HG03039 (cell line): ENCODE results near the gene ARMC9.

ENCODE experiments used
- ATAC-seq: cut with Tn5 transposase; IDR thresholded peaks from one replicate; pipeline ENCODE4 v1.9.1; 2021; ENCODE audit warnings: mild to moderate bottlenecking, moderate library complexity; ENCODE audit not compliant: unreplicated experiment

Gene ARMC9

DNA sequence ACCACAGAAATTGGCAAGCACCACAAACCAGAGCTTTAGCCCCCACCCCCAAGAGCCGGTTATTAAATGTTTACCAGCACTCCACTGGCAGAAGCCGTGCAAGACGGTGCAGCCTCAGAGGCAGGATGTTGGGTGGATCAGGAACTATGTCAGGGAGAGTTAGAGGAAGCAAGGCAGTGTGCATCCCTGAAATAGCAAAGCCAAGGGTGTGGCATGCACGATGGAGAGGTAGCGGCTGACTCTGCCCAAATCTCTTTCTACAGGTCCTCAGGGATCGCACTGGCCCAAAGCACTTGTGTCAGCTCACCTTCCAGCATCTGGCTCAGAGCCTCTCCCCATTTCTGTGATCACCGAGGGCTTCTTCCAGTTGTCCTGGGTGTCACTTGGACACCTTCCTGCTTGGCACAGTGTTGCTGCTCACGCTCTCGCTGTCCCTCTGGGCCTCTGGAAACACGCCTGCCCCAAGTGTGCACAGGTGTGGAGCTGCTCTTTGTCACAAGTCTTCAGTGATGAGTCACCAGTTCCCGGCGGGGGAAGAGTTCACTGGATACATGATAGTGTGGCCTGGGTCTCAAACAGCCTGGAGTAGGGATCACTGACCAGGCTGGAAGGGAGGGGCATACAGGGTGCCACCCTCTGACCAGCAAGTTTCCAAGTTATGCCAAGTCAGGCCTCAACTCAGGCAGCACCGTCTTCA, 179.7 kb downstream of the ARMC9 start:
- ATAC-seq: no peak

GRCh38 chr2:231379266-231380215, 181.1 kb downstream of the ARMC9 start:
- no peak for ATAC-seq

- ATAC-seq: no peak
These were observed 181.9 kb downstream of the ARMC9 start for GRCh38 chr2:231380307-231380706.

DNA sequence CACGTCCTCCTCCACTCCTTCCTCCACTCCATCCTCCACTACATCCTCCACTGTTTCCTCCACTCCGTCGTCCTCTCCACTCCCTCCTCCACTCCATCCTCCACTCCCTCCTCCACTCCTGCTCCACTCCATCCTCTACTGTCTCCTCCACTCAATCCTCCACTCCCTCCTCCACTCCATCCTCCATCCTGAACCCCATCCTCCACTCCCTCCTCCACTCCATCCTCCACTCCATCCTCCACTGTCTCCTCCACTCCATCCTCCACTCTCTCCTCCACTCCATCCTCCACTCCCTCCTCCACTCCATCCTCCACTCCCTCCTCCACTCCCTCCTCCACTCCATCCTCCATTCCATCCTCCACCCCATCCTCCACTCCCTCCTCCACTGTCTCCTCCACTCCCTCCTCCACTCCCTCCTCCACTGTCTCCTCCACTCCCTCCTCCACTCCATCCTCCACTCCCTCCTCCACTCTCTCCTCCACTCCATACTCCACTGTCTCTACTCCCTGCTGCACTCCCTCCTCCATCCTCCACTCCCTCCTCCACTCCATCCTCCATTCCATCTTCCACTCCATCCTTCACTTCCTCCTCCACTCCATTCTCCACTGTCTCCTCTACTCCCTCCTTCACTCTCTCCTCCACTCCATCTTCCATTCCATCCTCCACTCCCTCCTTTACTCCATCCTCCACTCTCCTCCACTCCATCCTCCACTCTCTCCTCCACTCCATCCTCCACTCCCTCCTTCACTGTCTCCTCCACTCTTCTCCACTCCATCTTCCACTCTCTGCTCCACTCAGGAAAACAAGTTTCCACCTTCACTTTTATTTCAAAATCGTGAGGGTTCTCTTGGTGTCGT, 182.8 kb downstream of the ARMC9 start:
- ATAC-seq: no peak

DNA sequence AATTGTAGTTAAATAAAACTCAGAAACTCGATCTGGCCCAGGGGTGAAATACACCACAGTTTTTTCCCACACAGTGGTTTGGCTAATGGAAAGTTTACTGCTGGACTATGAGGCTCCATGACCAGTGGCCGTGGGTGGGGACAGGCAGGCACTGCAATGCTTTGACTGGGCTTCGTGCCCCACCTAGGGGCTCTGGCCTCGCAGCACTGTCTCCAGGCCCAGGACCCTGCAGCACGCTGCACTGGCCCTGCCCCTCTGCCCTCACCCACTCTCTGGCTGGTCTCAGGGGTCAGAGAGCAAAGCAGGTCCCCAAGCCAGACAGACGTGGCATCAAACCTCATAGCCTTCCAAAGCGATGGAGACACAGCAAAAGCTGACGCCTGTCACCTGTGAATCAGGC, 183.7 kb downstream of the ARMC9 start:
- no peak for ATAC-seq

DNA sequence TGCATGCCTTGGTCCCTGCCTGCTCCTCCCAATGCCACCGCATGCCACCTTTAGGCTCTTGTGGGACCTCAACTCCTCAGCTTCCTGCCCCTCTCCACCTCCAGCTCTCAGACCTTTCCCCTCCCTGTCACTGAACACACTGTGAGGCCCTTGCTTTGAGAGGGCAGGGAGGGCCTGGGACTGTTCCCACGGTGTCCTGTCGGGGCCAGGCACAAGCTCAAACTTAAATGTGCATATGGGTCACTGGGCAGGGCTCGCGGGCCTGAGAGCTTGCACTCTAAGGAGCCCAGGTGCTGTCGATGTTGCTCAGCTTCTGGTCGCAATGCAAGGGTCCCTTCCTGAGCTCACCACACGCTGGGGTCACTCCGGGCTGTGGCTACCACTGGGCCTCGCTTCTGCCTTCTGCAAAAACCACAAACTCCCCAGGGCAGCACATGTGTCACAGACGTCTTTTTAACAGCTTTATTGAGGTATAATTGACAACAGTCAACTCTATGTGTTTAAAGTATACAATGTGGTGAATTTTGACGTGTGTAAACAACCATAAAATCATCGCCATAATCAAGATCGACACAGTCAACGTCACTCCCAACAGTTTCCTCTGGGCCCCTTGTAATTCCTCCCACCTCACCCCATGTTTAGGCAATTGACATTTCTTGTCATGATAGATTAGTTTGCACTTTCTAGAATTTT, 185.1 kb downstream of the ARMC9 start:
- ATAC-seq: no peak

- ATAC-seq: no peak
These were observed 185.6 kb downstream of the ARMC9 start for GRCh38 chr2:231384109-231384435.

- no peak for ATAC-seq
These were observed 186.5 kb downstream of the ARMC9 start for GRCh38 chr2:231384970-231385369.

GRCh38 chr2:231385429-231385828, 187.0 kb downstream of the ARMC9 start:
- no peak for ATAC-seq

- no peak for ATAC-seq
These were observed 188.0 kb downstream of the ARMC9 start for GRCh38 chr2:231386446-231386845.

DNA sequence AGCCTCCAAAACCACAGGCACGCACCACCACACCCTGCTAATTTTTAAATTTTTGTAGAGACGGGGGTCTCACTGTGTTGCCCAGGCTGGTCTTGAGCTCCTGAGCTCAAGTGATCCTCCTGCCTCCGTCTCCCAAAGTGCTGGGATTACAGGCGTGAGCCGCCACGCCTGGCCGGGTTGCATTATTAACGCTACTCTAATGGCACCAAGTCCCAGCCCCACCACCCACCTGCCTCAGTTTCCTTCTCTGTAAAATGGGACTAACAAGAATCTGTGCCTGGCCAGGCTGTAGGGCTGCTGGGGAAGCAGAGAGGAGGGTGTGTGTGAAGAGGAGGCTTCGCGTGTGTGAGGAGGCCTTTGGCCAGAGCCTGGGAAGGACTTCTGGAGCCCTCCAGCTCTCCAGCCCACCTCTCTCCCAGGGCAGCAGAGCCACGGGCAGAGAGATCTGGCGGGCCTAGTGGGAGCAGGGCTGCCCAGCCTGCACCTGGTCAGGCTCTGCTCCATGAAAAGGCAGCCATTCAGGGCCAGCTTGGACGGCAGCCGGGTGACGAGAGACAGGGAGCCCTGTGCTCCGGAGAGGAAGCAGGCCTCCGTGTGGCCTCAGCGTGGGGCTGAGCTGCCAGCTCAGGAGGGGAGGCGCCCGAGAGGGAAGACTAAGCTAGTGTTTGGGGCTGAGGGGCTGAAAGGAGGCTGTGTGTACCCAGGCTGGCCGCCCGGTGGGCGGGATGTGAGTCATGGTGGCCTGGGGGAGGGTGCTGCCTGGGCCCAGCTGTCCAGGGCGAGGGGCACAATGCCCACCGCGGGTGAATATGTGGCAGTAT, 189.7 kb downstream of the ARMC9 start:
- no peak for ATAC-seq

DNA sequence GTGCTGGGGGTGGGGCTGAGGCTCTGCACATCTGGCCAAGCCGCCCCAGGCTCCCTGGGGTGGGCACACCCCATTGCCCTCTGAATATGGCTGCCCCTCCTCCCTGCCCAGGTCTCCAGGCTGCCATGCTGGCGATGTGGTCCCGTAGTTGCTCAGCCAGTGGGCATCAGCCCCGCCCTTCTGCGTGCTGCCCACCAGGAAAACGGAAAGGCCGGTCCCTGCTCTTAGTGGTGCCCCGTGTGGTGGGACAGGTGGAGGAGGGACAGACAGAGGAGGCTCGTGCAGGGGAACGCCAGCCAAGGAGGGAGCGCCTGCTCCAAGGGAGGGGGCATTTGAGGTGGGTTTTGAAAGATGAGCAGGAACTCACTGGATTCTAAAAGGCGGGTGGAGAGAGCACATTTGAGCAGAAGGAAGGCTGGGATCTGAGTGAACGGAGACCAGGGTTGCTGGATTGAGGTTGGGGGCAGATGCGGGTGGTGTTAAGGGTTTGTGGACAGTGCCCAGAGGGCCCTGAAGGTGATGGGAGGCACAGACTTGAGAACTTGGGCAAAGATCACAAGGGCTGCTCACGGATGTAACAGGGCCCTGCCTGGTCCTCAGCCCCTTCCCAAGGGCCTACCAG, 190.4 kb downstream of the ARMC9 start:
- no peak for ATAC-seq

DNA sequence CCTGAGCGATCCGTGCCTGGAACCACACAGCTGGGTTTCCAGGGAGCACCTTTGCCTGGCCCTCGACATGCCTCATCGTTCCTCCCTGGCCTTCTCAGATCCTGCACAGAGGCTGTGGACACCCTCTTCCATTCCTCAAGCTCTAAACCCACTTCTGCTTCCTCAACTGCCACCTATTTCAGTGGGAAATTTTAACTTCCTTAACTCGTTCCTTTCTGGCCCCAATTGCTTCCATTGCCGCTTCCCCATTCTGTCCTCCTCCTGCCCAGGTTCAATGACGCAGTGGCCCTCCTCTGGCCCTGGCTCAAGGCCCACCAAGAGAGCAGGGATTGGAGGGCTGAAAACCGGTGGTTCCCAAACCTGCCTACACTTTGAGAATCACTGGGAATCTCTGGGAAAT, 192.2 kb downstream of the ARMC9 start:
- ATAC-seq: no peak

DNA sequence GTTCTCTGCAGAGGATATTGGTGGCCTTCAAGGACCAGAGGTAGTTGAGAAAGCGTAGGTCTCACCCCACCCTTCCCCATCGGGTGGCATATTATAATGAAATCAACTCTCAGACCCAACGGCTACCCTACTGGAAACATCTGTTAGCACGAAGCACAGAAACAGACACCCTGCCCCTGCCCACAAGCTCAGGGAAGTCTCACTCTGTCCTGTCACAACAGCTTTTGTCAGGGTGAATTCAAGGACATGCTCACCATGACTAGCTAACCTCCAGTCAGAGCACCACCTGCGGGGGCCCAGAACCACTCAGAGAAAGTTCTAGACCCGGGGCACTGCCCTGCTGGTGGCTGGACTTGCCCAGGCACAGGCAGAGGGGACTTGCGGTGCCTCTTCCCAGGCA, 193.6 kb downstream of the ARMC9 start:
- ATAC-seq: no peak

GRCh38 chr2:231392431-231393148, 194.2 kb downstream of the ARMC9 start:
- ATAC-seq: no peak

- ATAC-seq: no peak
These were observed 195.0 kb downstream of the ARMC9 start for GRCh38 chr2:231393149-231394131.
